HG02798 (cell line): ENCODE results near the gene IMMP2L.
"Not testable (repeated sequence)": the region's sequence is repeated elsewhere in the genome, so short reads cannot be mapped to it uniquely, and the experiment has no call there.

Experiments
- ATAC-seq: cut with Tn5 transposase; IDR thresholded peaks from one replicate; pipeline ENCODE4 v1.9.1; 2021; ENCODE audit warnings: mild to moderate bottlenecking; ENCODE audit not compliant: unreplicated experiment, poor library complexity

Gene IMMP2L

GRCh38 chr7:111510584-111511378 lies 51.5 kb downstream of the IMMP2L start:
- ATAC-seq = no peak

GRCh38 chr7:111510062-111510461 lies 52.2 kb downstream of the IMMP2L start:
- ATAC-seq = no peak

GRCh38 chr7:111509288-111509687 lies 53.0 kb downstream of the IMMP2L start:
- ATAC-seq = no peak

GRCh38 chr7:111508387-111508786 lies 53.9 kb downstream of the IMMP2L start:
- no peak for ATAC-seq

GRCh38 chr7:111505422-111505821 lies 56.9 kb downstream of the IMMP2L start:
- ATAC-seq = not testable (repeated sequence)

GRCh38 chr7:111501799-111502198 lies 60.5 kb downstream of the IMMP2L start:
- not testable (repeated sequence) for ATAC-seq

- no peak for ATAC-seq
Measured at GRCh38 chr7:111499027-111499426, 63.3 kb downstream of the IMMP2L start.

GRCh38 chr7:111498391-111499007 lies 63.8 kb downstream of the IMMP2L start:
- no peak for ATAC-seq

GRCh38 chr7:111495173-111495810 lies 67.0 kb downstream of the IMMP2L start:
- no peak for ATAC-seq

GRCh38 chr7:111492234-111492633 lies 70.1 kb downstream of the IMMP2L start:
- ATAC-seq = no peak

GRCh38 chr7:111486472-111487142 lies 75.7 kb downstream of the IMMP2L start:
- peak; percentile 74 for ATAC-seq

GRCh38 chr7:111485701-111486380 lies 76.5 kb downstream of the IMMP2L start:
- no peak for ATAC-seq

- no peak for ATAC-seq
Measured at GRCh38 chr7:111483078-111483477, 79.2 kb downstream of the IMMP2L start.

- no peak for ATAC-seq
Measured at GRCh38 chr7:111477462-111478225, 84.6 kb downstream of the IMMP2L start.

- ATAC-seq = no peak
Measured at GRCh38 chr7:111476586-111477293, 85.6 kb downstream of the IMMP2L start.

- ATAC-seq = no peak
Measured at GRCh38 chr7:111475959-111476358, 86.3 kb downstream of the IMMP2L start.

- ATAC-seq = no peak
Measured at GRCh38 chr7:111475419-111475748, 86.9 kb downstream of the IMMP2L start.

GRCh38 chr7:111474723-111475418 lies 87.4 kb downstream of the IMMP2L start:
- ATAC-seq = no peak
